Measurements from ENCODE around the gene TGFBI.

The TGFBI gene

GRCh38 chr5:136028782-136029742, at the start of gene TGFBI:
Gene TGFBI (plus strand): TSS chr5:136028988. CDS start chr5:136029056, 68 bp downstream.
- DNase-seq (no peak), ATAC-seq (replicated peaks) (peak; percentile 60 to 75)
- Mint-ChIP-seq H3K4me1 (no peaks in the 10 kb centered on the region), H3K4me3 (no peak within 1 kb of the TSS), H3K27me3 (peaks cover 25% of the 10 kb centered on the region in 2 donors), H3K9me3 (no peaks in the 10 kb centered on the region), H3K36me3 (no peaks in the 10 kb centered on the region), H3K27ac (no peak within 1 kb of the TSS)

DNA sequence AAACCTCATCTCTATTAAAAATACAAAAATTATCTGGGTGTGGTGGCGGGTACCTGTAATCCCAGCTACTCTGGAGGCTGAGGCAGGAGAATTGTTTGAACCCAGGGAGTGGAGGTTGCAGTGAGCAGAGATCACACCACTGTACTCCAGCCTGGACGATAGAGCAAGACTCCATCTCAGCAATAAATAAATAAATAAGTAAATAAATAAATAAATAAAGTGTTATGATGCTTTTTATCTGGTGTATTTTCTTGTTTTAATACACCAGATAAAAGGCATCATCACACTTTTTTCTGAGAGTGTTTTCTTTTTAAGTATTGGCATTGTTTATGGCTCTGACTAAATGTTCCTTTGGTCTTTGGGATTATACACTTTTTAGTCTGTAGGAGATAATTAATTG, 49.8 kb upstream of the TGFBI start:
- H3K36me3 Mint-ChIP-seq: no peaks in the 10 kb centered on the region
- peaks cover 0 to 1% of the 10 kb centered on the region in 2 donors for H3K9me3 Mint-ChIP-seq
- no peak for DNase-seq
- H3K4me3 Mint-ChIP-seq: no peak overlapping the region
- no peak overlapping the region for H3K27ac Mint-ChIP-seq
- ATAC-seq (replicated peaks): no peak
- peaks cover 23 to 47% of the 10 kb centered on the region in 2 donors for H3K27me3 Mint-ChIP-seq
- no peaks in the 10 kb centered on the region for H3K4me1 Mint-ChIP-seq

GRCh38 chr5:135979510-135979909, 49.3 kb upstream of the TGFBI start:
- ATAC-seq (replicated peaks): no peak

GRCh38 chr5:135980620-135981019, 48.2 kb upstream of the TGFBI start:
- H3K4me3 Mint-ChIP-seq: no peak overlapping the region
- H3K27ac Mint-ChIP-seq: no peak overlapping the region
- H3K4me1 Mint-ChIP-seq: no peaks in the 10 kb centered on the region
- ATAC-seq (replicated peaks): no peak
- DNase-seq: no peak
- peaks cover 16 to 32% of the 10 kb centered on the region in 2 donors for H3K27me3 Mint-ChIP-seq
- peaks cover 0 to 3% of the 10 kb centered on the region in 2 donors for H3K9me3 Mint-ChIP-seq
- no peaks in the 10 kb centered on the region for H3K36me3 Mint-ChIP-seq

More at GRCh38 chr5:135979510-135979909, 49.3 kb upstream of the TGFBI start:
- H3K36me3 Mint-ChIP-seq: no peaks in the 10 kb centered on the region
- no peaks in the 10 kb centered on the region for H3K4me1 Mint-ChIP-seq
- no peak overlapping the region for H3K4me3 Mint-ChIP-seq
- H3K9me3 Mint-ChIP-seq: peaks cover 0 to 3% of the 10 kb centered on the region in 2 donors
- H3K27ac Mint-ChIP-seq: no peak overlapping the region
- H3K27me3 Mint-ChIP-seq: peaks cover 21 to 43% of the 10 kb centered on the region in 2 donors
- DNase-seq: no peak

DNA sequence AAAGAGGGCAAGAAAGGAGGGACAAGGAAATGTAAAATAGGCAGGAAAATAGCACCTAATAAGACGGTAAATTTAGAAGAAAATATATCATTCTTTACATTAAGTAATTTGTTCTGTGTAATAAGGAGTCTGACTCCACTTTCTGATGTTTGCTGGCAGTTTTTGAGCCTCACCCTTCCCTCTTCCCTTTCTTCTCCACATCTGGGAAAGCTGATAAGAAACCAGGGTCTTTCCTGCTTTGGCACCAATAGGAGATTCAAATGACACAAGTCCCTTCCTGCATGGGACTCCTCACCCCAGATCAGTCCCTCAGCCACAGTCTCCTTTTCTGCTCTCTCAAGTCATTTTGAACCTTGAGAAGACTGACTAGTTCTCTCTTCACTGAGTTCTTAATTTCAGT, 42.8 kb upstream of the TGFBI start:
- H3K4me3 Mint-ChIP-seq: no peak overlapping the region
- H3K36me3 Mint-ChIP-seq: no peaks in the 10 kb centered on the region
- no peak overlapping the region for H3K27ac Mint-ChIP-seq
- ATAC-seq (replicated peaks) (no peak), DNase-seq (no peak)
- no peaks in the 10 kb centered on the region for H3K4me1 Mint-ChIP-seq
- peaks cover 9 to 27% of the 10 kb centered on the region in 2 donors for H3K27me3 Mint-ChIP-seq
- peaks cover 0 to 3% of the 10 kb centered on the region in 2 donors for H3K9me3 Mint-ChIP-seq

- Mint-ChIP-seq H3K4me1 (no peaks in the 10 kb centered on the region), H3K4me3 (no peak overlapping the region), H3K36me3 (no peaks in the 10 kb centered on the region), H3K27me3 (peaks cover 9 to 27% of the 10 kb centered on the region in 2 donors), H3K9me3 (peaks cover 0 to 3% of the 10 kb centered on the region in 2 donors), H3K27ac (no peak overlapping the region)
- ATAC-seq (replicated peaks) (no peak), DNase-seq (no peak)
Observed at GRCh38 chr5:135986401-135986800, 42.4 kb upstream of the TGFBI start.

- no peak for DNase-seq
- peaks cover 9 to 27% of the 10 kb centered on the region in 2 donors for H3K27me3 Mint-ChIP-seq
- H3K4me3 Mint-ChIP-seq: no peak overlapping the region
- no peaks in the 10 kb centered on the region for H3K4me1 Mint-ChIP-seq
- no peak overlapping the region for H3K27ac Mint-ChIP-seq
- H3K9me3 Mint-ChIP-seq: peaks cover 0 to 1% of the 10 kb centered on the region in 2 donors
- ATAC-seq (replicated peaks): no peak
- no peaks in the 10 kb centered on the region for H3K36me3 Mint-ChIP-seq
Observed at GRCh38 chr5:135986891-135987401, 41.8 kb upstream of the TGFBI start.

DNA sequence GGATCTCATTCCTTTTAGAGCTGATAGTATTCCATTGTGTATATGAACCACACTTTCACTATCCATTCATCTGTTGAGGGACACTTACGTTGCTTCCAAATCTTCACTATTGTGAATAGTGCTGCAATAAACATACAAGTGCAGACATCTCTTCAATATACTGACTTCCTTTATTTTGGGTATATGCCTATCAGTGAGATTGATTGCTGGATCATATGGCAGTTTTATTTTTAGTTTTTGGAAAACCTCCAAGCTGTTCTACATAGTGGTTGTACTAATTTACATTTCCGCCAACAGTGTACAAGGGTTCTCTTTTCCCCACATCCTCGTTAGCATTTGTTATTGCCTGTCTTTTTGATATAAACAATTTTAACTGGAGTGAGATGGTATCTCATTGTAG, 40.2 kb upstream of the TGFBI start:
- ATAC-seq (replicated peaks) (no peak), DNase-seq (no peak)
- H3K4me3 Mint-ChIP-seq: no peak overlapping the region
- H3K9me3 Mint-ChIP-seq: peaks cover 0 to 1% of the 10 kb centered on the region in 2 donors
- no peak overlapping the region for H3K27ac Mint-ChIP-seq
- H3K27me3 Mint-ChIP-seq: peaks cover 9 to 27% of the 10 kb centered on the region in 2 donors
- H3K4me1 Mint-ChIP-seq: no peaks in the 10 kb centered on the region
- H3K36me3 Mint-ChIP-seq: no peaks in the 10 kb centered on the region

DNA sequence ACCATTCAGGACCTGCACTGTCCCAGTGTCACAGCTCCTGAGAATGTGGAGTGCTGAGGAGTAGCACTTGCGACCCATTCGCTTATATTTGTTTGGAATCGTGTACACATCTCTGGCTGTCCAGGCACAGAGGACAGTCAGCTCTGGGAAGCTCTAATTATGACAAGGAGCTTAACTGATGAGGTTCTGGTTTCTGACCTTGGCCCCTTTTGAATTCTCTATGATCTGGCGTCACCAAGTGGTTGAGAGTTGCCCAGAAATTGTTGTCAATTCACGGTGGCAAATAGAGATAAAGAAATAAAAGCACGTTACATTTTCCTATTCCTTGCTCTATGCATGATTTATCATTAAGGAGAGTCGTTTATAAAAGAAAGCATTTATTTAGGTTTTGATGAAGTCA, 39.1 kb upstream of the TGFBI start:
- peaks cover 0 to under 1% of the 10 kb centered on the region in 2 donors for H3K9me3 Mint-ChIP-seq
- DNase-seq (no peak), ATAC-seq (replicated peaks) (no peak)
- no peak overlapping the region for H3K4me3 Mint-ChIP-seq
- no peaks in the 10 kb centered on the region for H3K4me1 Mint-ChIP-seq
- H3K27ac Mint-ChIP-seq: no peak overlapping the region
- peaks cover 9 to 28% of the 10 kb centered on the region in 2 donors for H3K27me3 Mint-ChIP-seq
- no peaks in the 10 kb centered on the region for H3K36me3 Mint-ChIP-seq

GRCh38 chr5:135990528-135991255, 38.1 kb upstream of the TGFBI start:
- ATAC-seq (replicated peaks) (no peak), DNase-seq (no peak)
- no peak overlapping the region for H3K27ac Mint-ChIP-seq
- no peaks in the 10 kb centered on the region for H3K36me3 Mint-ChIP-seq
- no peak overlapping the region for H3K4me3 Mint-ChIP-seq
- H3K4me1 Mint-ChIP-seq: no peaks in the 10 kb centered on the region
- peaks cover 0 to 3% of the 10 kb centered on the region in 2 donors for H3K9me3 Mint-ChIP-seq
- H3K27me3 Mint-ChIP-seq: peaks cover 9 to 31% of the 10 kb centered on the region in 2 donors

DNA sequence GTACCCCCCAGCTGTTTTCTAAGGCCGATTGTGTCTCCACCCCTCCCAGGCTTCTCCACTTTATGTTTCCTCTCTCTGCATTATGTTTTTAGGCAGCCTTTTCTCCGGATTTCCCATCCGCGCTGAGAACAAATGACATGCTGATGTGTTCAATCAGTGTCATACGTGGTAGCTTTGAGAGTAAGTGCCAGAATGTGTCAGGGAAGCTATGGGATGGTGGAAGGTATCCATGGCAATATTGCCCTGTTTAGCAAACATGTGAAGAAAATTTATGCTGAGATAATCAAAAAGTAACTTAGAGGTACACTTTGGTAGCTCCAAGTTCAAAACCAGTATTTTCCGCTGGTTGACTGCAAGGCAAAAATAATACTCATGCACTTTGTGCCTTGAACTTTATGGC, 37.4 kb upstream of the TGFBI start:
- Mint-ChIP-seq H3K9me3 (peaks cover 0 to 3% of the 10 kb centered on the region in 2 donors), H3K4me1 (no peaks in the 10 kb centered on the region), H3K4me3 (no peak overlapping the region), H3K27me3 (peaks cover 9 to 33% of the 10 kb centered on the region in 2 donors), H3K36me3 (no peaks in the 10 kb centered on the region), H3K27ac (no peak overlapping the region)
- DNase-seq (no peak), ATAC-seq (replicated peaks) (no peak)

- Mint-ChIP-seq H3K27me3 (peaks cover 9 to 33% of the 10 kb centered on the region in 2 donors), H3K36me3 (no peaks in the 10 kb centered on the region), H3K27ac (no peak overlapping the region), H3K4me1 (no peaks in the 10 kb centered on the region), H3K4me3 (no peak overlapping the region), H3K9me3 (peaks cover 0 to 3% of the 10 kb centered on the region in 2 donors)
- no peak for ATAC-seq (replicated peaks)
- no peak for DNase-seq
Observed at GRCh38 chr5:135993335-135993879, 35.4 kb upstream of the TGFBI start.

GRCh38 chr5:135993880-135994636, 34.7 kb upstream of the TGFBI start:
- ATAC-seq (replicated peaks): no peak
- H3K27ac Mint-ChIP-seq: no peak overlapping the region
- H3K27me3 Mint-ChIP-seq: peaks cover 9 to 26% of the 10 kb centered on the region in 2 donors
- DNase-seq: no peak
- H3K36me3 Mint-ChIP-seq: no peaks in the 10 kb centered on the region
- H3K4me1 Mint-ChIP-seq: no peaks in the 10 kb centered on the region
- H3K4me3 Mint-ChIP-seq: no peak overlapping the region
- H3K9me3 Mint-ChIP-seq: peaks cover 0 to 3% of the 10 kb centered on the region in 2 donors
